H9 (cell line): ENCODE measurements around the gene GNAO1. TPM values are rescaled to one million over a fixed set of nuclear protein-coding genes. Genes with fewer than 3 reads are reported as not detected.

Experiments used
- DNase-seq: peaks from one replicate; pipeline ENCODE4 v3.0.0-alpha.2; 2017
- H2AFZ ChIP-seq: one replicate; pipeline ENCODE4 v1.6.1; 2013; ENCODE audit warnings: mild to moderate bottlenecking, low read length, control low read depth, moderate library complexity
- H2AK5ac ChIP-seq: 2 replicates; pipeline ENCODE4 v1.6.1; 2013; ENCODE audit warnings: low read length, control low read depth, mixed read lengths; ENCODE audit not compliant: insufficient read length
- H2BK120ac ChIP-seq: one replicate; pipeline ENCODE4 v1.6.1; 2013; ENCODE audit warnings: low read depth, mild to moderate bottlenecking, low read length, control low read depth, inconsistent platforms; ENCODE audit not compliant: poor library complexity, severe bottlenecking
- H2BK12ac ChIP-seq: 2 replicates; pipeline ENCODE4 v1.6.1; 2013; ENCODE audit warnings: low read length, control low read depth, mixed read lengths, low read depth; ENCODE audit not compliant: insufficient read length
- H2BK15ac ChIP-seq: 2 replicates; pipeline ENCODE4 v1.6.1; 2013; ENCODE audit warnings: low read depth, low read length, control low read depth
- H2BK20ac ChIP-seq: one replicate; pipeline ENCODE4 v1.6.1; 2013; ENCODE audit warnings: low read depth, mild to moderate bottlenecking, low read length, control low read depth, inconsistent platforms; ENCODE audit not compliant: poor library complexity, severe bottlenecking
- H2BK5ac ChIP-seq: 2 replicates; pipeline ENCODE4 v1.6.1; 2013; ENCODE audit warnings: low read length, control low read depth, mixed read lengths; ENCODE audit not compliant: insufficient read length
- H3K14ac ChIP-seq: 2 replicates; pipeline ENCODE4 v1.6.1; 2013; ENCODE audit warnings: low read length, control low read depth; ENCODE audit not compliant: insufficient read depth
- H3K18ac ChIP-seq: 2 replicates; pipeline ENCODE4 v1.6.1; 2013; ENCODE audit warnings: low read depth, mild to moderate bottlenecking, mixed read lengths, low read length, control low read depth; ENCODE audit not compliant: insufficient read length
- H3K23ac ChIP-seq: 2 replicates; pipeline ENCODE4 v1.6.1; 2013; ENCODE audit warnings: low read length, control low read depth, mixed read lengths, low read depth; ENCODE audit not compliant: insufficient read length
- H3K23me2 ChIP-seq: 2 replicates; pipeline ENCODE4 v1.6.1; 2013; ENCODE audit warnings: low read depth, mild to moderate bottlenecking, mixed read lengths, low read length, control low read depth; ENCODE audit not compliant: insufficient read length, poor library complexity, severe bottlenecking
- H3K27ac ChIP-seq: 2 replicates; pipeline ENCODE4 v1.5.1; 2013; ENCODE audit warnings: low read length, control low read depth, mixed read lengths, low read depth; ENCODE audit not compliant: insufficient read length
- H3K27me3 ChIP-seq: 2 replicates; pipeline ENCODE4 v1.6.1; 2013; ENCODE audit warnings: low read length, control low read depth, inconsistent platforms; ENCODE audit not compliant: insufficient read depth
- H3K4ac ChIP-seq: 2 replicates; pipeline ENCODE4 v1.6.1; 2013; ENCODE audit warnings: low read depth, mild to moderate bottlenecking, control low read depth, inconsistent platforms, low read length, moderate library complexity
- H3K4me1 ChIP-seq: 2 replicates; pipeline ENCODE4 v1.6.1; 2013; ENCODE audit warnings: low read length, control low read depth, inconsistent platforms; ENCODE audit not compliant: insufficient read depth
- H3K4me2 ChIP-seq: 2 replicates; pipeline ENCODE4 v1.6.1; 2013; ENCODE audit warnings: low read length, control low read depth, mixed read lengths; ENCODE audit not compliant: insufficient read length, insufficient read depth
- H3K56ac ChIP-seq: 2 replicates; pipeline ENCODE4 v1.6.1; 2013; ENCODE audit warnings: low read depth, mild to moderate bottlenecking, mixed read lengths, low read length, control low read depth; ENCODE audit not compliant: insufficient read length
- H3K79me1 ChIP-seq: 2 replicates; pipeline ENCODE4 v1.6.1; 2013; ENCODE audit warnings: low read depth, mild to moderate bottlenecking, moderate library complexity, low read length, control low read depth, inconsistent platforms; ENCODE audit not compliant: insufficient read depth, poor library complexity, severe bottlenecking
- H3K79me2 ChIP-seq: 2 replicates; pipeline ENCODE4 v1.6.1; 2013; ENCODE audit warnings: low read length, control low read depth, inconsistent platforms; ENCODE audit not compliant: insufficient read depth
- H3K9ac ChIP-seq: 2 replicates; pipeline ENCODE4 v1.6.1; 2013; ENCODE audit warnings: low read length, control low read depth, mixed read lengths; ENCODE audit not compliant: insufficient read length; ENCODE audit errors: extremely low read depth
- H3K9me3 ChIP-seq: one replicate; pipeline ENCODE4 v1.6.1; 2013; ENCODE audit warnings: low read depth, low read length, inconsistent platforms; ENCODE audit not compliant: control insufficient read depth
- H3T11ph ChIP-seq: one replicate; pipeline ENCODE4 v1.6.1; 2013; ENCODE audit warnings: mild to moderate bottlenecking, low read length, control low read depth, inconsistent platforms
- H4K20me1 ChIP-seq: one replicate; pipeline ENCODE4 v1.6.1; 2013; ENCODE audit not compliant: control insufficient read depth, insufficient read length, insufficient read depth
- H4K5ac ChIP-seq: 2 replicates; pipeline ENCODE4 v1.6.1; 2013; ENCODE audit warnings: low read depth, mild to moderate bottlenecking, mixed read lengths, low read length, control low read depth; ENCODE audit not compliant: insufficient read length
- H4K8ac ChIP-seq: replicated peaks from 2 replicates; pipeline ENCODE4 v1.6.1; 2013; ENCODE audit warnings: low read length, control low read depth, mixed read lengths, low read depth; ENCODE audit not compliant: insufficient read length
- H4K91ac ChIP-seq: 2 replicates; pipeline ENCODE4 v1.6.1; 2013; ENCODE audit warnings: low read depth, mild to moderate bottlenecking, moderate library complexity, mixed read lengths, low read length, control low read depth; ENCODE audit not compliant: insufficient read length
- H3K27ac Mint-ChIP-seq, 3 experiments: 2 replicates in 2 of 3; 3 replicates in 1 of 3; pipeline ENCODE4 v1.8.0; 2020 to 2021; ENCODE audit warnings: mixed read lengths in 3 of 3, mild to moderate bottlenecking in 1 of 3, moderate library complexity in 1 of 3
- H3K27me3 Mint-ChIP-seq: 2 replicates; pipeline ENCODE4 v1.8.0; 2021; ENCODE audit warnings: low read depth, mild to moderate bottlenecking, moderate library complexity, mixed read lengths
- H3K36me3 Mint-ChIP-seq, 3 experiments: 2 replicates in 2 of 3; 3 replicates in 1 of 3; pipeline ENCODE4 v1.8.0; 2020 to 2021; ENCODE audit warnings: low read depth in 3 of 3, mixed read lengths in 3 of 3; ENCODE audit not compliant: insufficient read depth in 1 of 3
- H3K4me1 Mint-ChIP-seq, 2 experiments: 2 replicates each; pipeline ENCODE4 v1.8.0; 2020; ENCODE audit warnings: mixed read lengths in 2 of 2
- H3K4me3 Mint-ChIP-seq, 2 experiments: 2 replicates in 1 of 2; 3 replicates in 1 of 2; pipeline ENCODE4 v1.8.0; 2020 to 2021; ENCODE audit warnings: mild to moderate bottlenecking in 2 of 2, mixed read lengths in 2 of 2, moderate library complexity in 1 of 2
- H3K9me3 Mint-ChIP-seq, 2 experiments: 2 replicates in 1 of 2; 3 replicates in 1 of 2; pipeline ENCODE4 v1.8.0; 2020; ENCODE audit warnings: mild to moderate bottlenecking in 2 of 2, mixed read lengths in 2 of 2, moderate library complexity in 1 of 2
- CTCF ChIP-seq: fragments of 200-600 bp; sonication (generic); conservative IDR thresholded peaks from 3 replicates; pipeline ENCODE4 v1.8.0; 2021; ENCODE audit warnings: antibody characterized with exemption, mild to moderate bottlenecking
- WGBS: extraction: QIAGEN DNeasy Blood & Tissue Kit; methylation state at CpG from one replicate; pipeline ENCODE4 v1.1.7; 2013; ENCODE audit warnings: missing lambda C conversion rate, low lambda C conversion rate, mixed read lengths; ENCODE audit not compliant: insufficient read length; ENCODE audit errors: extremely low coverage; 5-methylcytosine and 5-hydroxymethylcytosine counted together
- total RNA-seq: library from RNA; stranded (reverse); gene quantifications from 2 replicates; pipeline ENCODE4 v1.2.1, GENCODE V29; 2021

The GNAO1 gene
- total RNA-seq, 1 experiment from 2014 or later, result 16.9 TPM

DNA sequence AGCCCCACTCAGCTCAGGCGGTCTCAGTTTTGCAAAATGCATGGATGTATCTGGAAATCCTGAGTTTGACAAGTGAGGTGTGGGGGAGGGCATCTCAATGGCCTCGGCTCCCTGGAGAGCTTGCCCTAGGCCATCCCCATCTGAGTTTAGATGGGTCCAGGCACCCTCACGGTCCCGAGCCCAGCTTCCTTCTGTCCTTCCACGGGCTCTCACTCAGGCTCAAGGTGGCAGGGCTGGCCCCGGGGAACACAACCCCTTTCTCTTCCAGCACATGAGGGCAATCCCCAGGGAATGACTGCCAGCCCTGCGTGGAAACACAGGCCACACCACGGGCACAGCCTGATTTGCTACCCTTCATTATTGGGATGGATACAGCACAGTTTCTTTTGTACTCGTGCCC, 175.7 kb downstream of the GNAO1 start:
- Mint-ChIP-seq H3K4me3 (no peak overlapping the region), H3K27ac (no peak overlapping the region), H3K9me3 (no peaks in the 10 kb centered on the region), H3K4me1 (0 out of 4 replicates have a peak, but pooled peaks cover 0 to 2% of the 10 kb centered on the region in 2 experiments), H3K36me3 (peaks cover 10 to 26% (median 17%) of the 10 kb centered on the region in 3 experiments; a peak in 6 of 7 replicates), H3K27me3 (no peaks in the 10 kb centered on the region)
- H3K9me3 ChIP-seq, result no peaks in the 10 kb centered on the region
- TF ChIP-seq CTCF, result no peak
- H3K9ac ChIP-seq, result no peak overlapping the region
- H2AK5ac ChIP-seq, result no peak overlapping the region
- no peak for DNase-seq
- no peaks in the 10 kb centered on the region for H4K20me1 ChIP-seq
- H3K4me1 ChIP-seq, result no peaks in the 10 kb centered on the region
- H3K27ac ChIP-seq, result no peak overlapping the region
- H3K4ac ChIP-seq, result no peak overlapping the region
- H2BK20ac ChIP-seq, result no peak overlapping the region
- no peaks in the 10 kb centered on the region for H3K27me3 ChIP-seq
- H3T11ph ChIP-seq, result no peak overlapping the region
- no peak overlapping the region for H3K56ac ChIP-seq
- no peak overlapping the region for H2BK120ac ChIP-seq
- H3K18ac ChIP-seq, result no peak overlapping the region
- H4K5ac ChIP-seq, result no peak overlapping the region
- H2BK15ac ChIP-seq, result no peak overlapping the region
- no peak overlapping the region for H2BK12ac ChIP-seq
- H4K91ac ChIP-seq, result no peak overlapping the region
- whole genome bisulfite sequencing, result no CpG with 5 or more reads among the region's 9 CpGs
- no peaks in the 10 kb centered on the region for H3K79me1 ChIP-seq
- no peak overlapping the region for H3K14ac ChIP-seq
- no peak overlapping the region for H2BK5ac ChIP-seq
- H3K4me2 ChIP-seq, result no peak overlapping the region
- H4K8ac ChIP-seq, result no peak overlapping the region
- H3K79me2 ChIP-seq, result no peaks in the 10 kb centered on the region
- H3K23me2 ChIP-seq, result no peaks in the 10 kb centered on the region
- no peak overlapping the region for H3K23ac ChIP-seq
- H2AFZ ChIP-seq, result no peak overlapping the region
